K562 (cell line): ENCODE measurements around the gene MLLT6. TPM values are rescaled to one million over a fixed set of nuclear protein-coding genes. Genes with fewer than 3 reads are reported as not detected.

Experiments used
- CHAMP1 ChIP-seq: fragments of 450-650 bp; IDR thresholded peaks from 2 replicates; pipeline ENCODE4 v1.6.1; 2016; ENCODE audit warnings: mild to moderate bottlenecking
- DLX4 ChIP-seq: fragments of 250-450 bp; sonication (Bioruptor Pico); IDR thresholded peaks from 2 replicates; pipeline ENCODE4 v1.6.1; 2021; ENCODE audit warnings: mild to moderate bottlenecking
- DPF2 ChIP-seq: fragments of 450-650 bp; IDR thresholded peaks from 2 replicates; pipeline ENCODE4 v1.6.1; 2016
- HCFC1 ChIP-seq: IDR thresholded peaks from 2 replicates; pipeline ENCODE4 v1.6.1; 2012; ENCODE audit warnings: low read depth, low read length, improper control_type of control experiment
- NFE2 ChIP-seq: IDR thresholded peaks from 2 replicates; pipeline ENCODE4 v1.6.1; 2014; ENCODE audit warnings: antibody characterized with exemption, low read depth
- PHB ChIP-seq: fragments of 250-450 bp; sonication (Bioruptor Pico); IDR thresholded peaks from 2 replicates; pipeline ENCODE4 v1.5.0; 2021
- PREB ChIP-seq: sonication (generic); formaldehyde crosslinking; IDR thresholded peaks from 2 replicates; pipeline ENCODE4 v1.8.1; 2023; ENCODE audit warnings: mild to moderate bottlenecking, missing genetic modification reagents
- RREB1 ChIP-seq: fragments of 250-450 bp; sonication (Bioruptor Pico); IDR thresholded peaks from 2 replicates; pipeline ENCODE4 v1.4.0; 2020
- SOX6 ChIP-seq: fragments of 450-650 bp; IDR thresholded peaks from 2 replicates; pipeline ENCODE4 v1.6.1; 2014; ENCODE audit warnings: mild to moderate bottlenecking
- TRIM24 ChIP-seq, 2 experiments: fragments of 450-650 bp; IDR thresholded peaks; 2 replicates each; pipeline ENCODE4 v1.6.1; 2016
- USF2 ChIP-seq: sonication (generic); formaldehyde crosslinking; IDR thresholded peaks from 2 replicates; pipeline ENCODE4 v1.5.0; 2020; ENCODE audit warnings: missing genetic modification reagents
- ZFP91 ChIP-seq: sonication (generic); formaldehyde crosslinking; IDR thresholded peaks from 2 replicates; pipeline ENCODE4 v1.8.0; 2022; ENCODE audit warnings: mild to moderate bottlenecking, missing genetic modification reagents
- ZNF134 ChIP-seq: fragments of 250-450 bp; sonication (Bioruptor Pico); conservative IDR thresholded peaks from 2 replicates; pipeline ENCODE4 v1.4.0; 2020
- ZNF212 ChIP-seq: fragments of 450-650 bp; formaldehyde crosslinking; IDR thresholded peaks from 2 replicates; pipeline ENCODE4 v1.4.0; 2020; ENCODE audit warnings: mild to moderate bottlenecking
- ZNF583 ChIP-seq: fragments of 250-450 bp; sonication (Bioruptor Pico); IDR thresholded peaks from 2 replicates; pipeline ENCODE4 v1.4.0; 2020
- polyA plus RNA-seq, 8 experiments: library from polyadenylated mRNA; depleted of rRNA in 4 of 8; stranded (reverse) in 5 of 8; unstranded in 3 of 8; fragments of >200 nt; fragmentation: Nextera tagmentation in 2 of 8; fragmentation: Illumina TruSeq in 1 of 8; extraction: Ambion mirVana in 2 of 8; extraction: Trizol in 1 of 8; gene quantifications; 2 replicates each; pipeline versions ENCODE4 v1.2.1 to v1.2.3, GENCODE V29; 2011 to 2014; ENCODE audit warnings: inconsistent platforms in 1 of 8, missing spikeins in 1 of 8
- total RNA-seq, 7 experiments: library from RNA; depleted of rRNA in 6 of 7; stranded (reverse); fragments of >200 nt in 6 of 7; fragmentation: Illumina TruSeq in 2 of 7; extraction: Trizol in 2 of 7; gene quantifications; 2 replicates each; pipeline versions ENCODE4 v1.2.1 to v1.2.3, GENCODE V29; 2011 to 2021; ENCODE audit warnings: low replicate concordance in 1 of 7

The MLLT6 gene
- total and polyA plus RNA-seq, 9 of the 15 experiments (the other 6 are each of a cell fraction or from before 2014, with no cell fraction given) = 3.1 to 71.7 (median 30.0) TPM

- TF ChIP-seq ZNF583 (CRISPR knock-in tag) (no peak), RREB1 (peak; percentile 36; the same call in 1 of the 2 replicates), PHB (CRISPR knock-in tag) (no peak), DPF2 (0 out of 2 replicates have a peak, but pooled peaks have one; percentile 19), NFE2 (peak; percentile 76), CHAMP1 (no peak), SOX6 (0 out of 2 replicates have a peak, but pooled peaks have one; percentile 17), USF2 (CRISPR knock-in tag) (peak; percentile 81), HCFC1 (peak; percentile 73), TRIM24 (IDR thresholded peaks at IDR 0.05) (no peak), DLX4 (CRISPR knock-in tag) (no peak), PREB (CRISPR knock-in tag) (no peak), ZNF212 (CRISPR knock-in tag) (0 out of 2 replicates have a peak, but pooled peaks have one; percentile 48), ZFP91 (no peak), ZNF134 (no peak)
Measured at GRCh38 chr17:38752308-38753070, 47.4 kb downstream of the MLLT6 start, which contains the start of gene PSMB3 (continued).
